PC-3 (cell line): ENCODE data around the gene CAMTA1. TPM values are rescaled to one million over a fixed set of nuclear protein-coding genes. Genes with fewer than 3 reads are reported as not detected.

Experiments used
- ATAC-seq: fragments of 200-7000 bp; cut with Tn5 transposase; 2 replicates; pipeline ENCODE4 v1.9.1; 2020; ENCODE audit warnings: mild to moderate bottlenecking, moderate library complexity
- BruUV-seq: library from RNA; stranded (reverse); fragments of 400-500 nt; replicated peaks from 2 replicates; lab custom pipeline; 2021; lab: Mats Ljungman, UMichigan
- CTCF ChIA-PET: fragments of 300-600 bp; sonication (Branson Sonifier 250); formaldehyde crosslinking; loops from one replicate; lab custom pipeline; 2022; ENCODE audit warnings: antibody characterized with exemption; lab: Charles Lee
- POLR2A ChIA-PET: fragments of 300-600 bp; sonication (Branson Sonifier 250); formaldehyde crosslinking; loops from one replicate; lab custom pipeline; 2022; ENCODE audit warnings: antibody characterized with exemption; ENCODE audit not compliant: unreplicated experiment; lab: Charles Lee
- DNase-seq: peaks from one replicate; pipeline ENCODE4 v3.0.0-alpha.2; 2015
- H2AFZ ChIP-seq: fragments of 300-600 bp; sonication (generic); 2 replicates; pipeline ENCODE4 v1.6.0; 2016; ENCODE audit warnings: antibody characterized with exemption, low read length
- H3F3A ChIP-seq: fragments of 300-600 bp; sonication (generic); one replicate; pipeline ENCODE4 v1.6.0; 2017; ENCODE audit warnings: antibody characterized with exemption, low read length, control low read depth, mild to moderate bottlenecking; ENCODE audit not compliant: unreplicated experiment
- H3K27ac ChIP-seq: fragments of 300-600 bp; sonication (generic); 2 replicates; pipeline ENCODE4 v1.5.1; 2016; ENCODE audit warnings: mild to moderate bottlenecking, low read length
- H3K27me3 ChIP-seq: fragments of 300-600 bp; sonication (generic); 2 replicates; pipeline ENCODE4 v1.6.1; 2016; ENCODE audit warnings: low read length, mixed read lengths
- H3K36me3 ChIP-seq: fragments of 300-600 bp; sonication (generic); 2 replicates; pipeline ENCODE4 v1.6.1; 2016; ENCODE audit warnings: low read depth, mixed run types, low read length, mixed read lengths
- H3K4me1 ChIP-seq: fragments of 300-600 bp; sonication (generic); 2 replicates; pipeline ENCODE4 v1.5.1; 2016; ENCODE audit warnings: low read length; ENCODE audit not compliant: insufficient read depth
- H3K4me2 ChIP-seq: fragments of 300-600 bp; sonication (generic); 2 replicates; pipeline ENCODE4 v1.6.0; 2016; ENCODE audit warnings: low read length
- H3K4me3 ChIP-seq: fragments of 300-600 bp; sonication (generic); 2 replicates; pipeline ENCODE4 v1.5.1; 2016; ENCODE audit warnings: mild to moderate bottlenecking, low read length, mixed read lengths
- H3K79me2 ChIP-seq: fragments of 300-600 bp; sonication (generic); 2 replicates; pipeline ENCODE4 v1.6.1; 2017; ENCODE audit warnings: low read length, mixed read lengths
- H3K9ac ChIP-seq: fragments of 300-600 bp; sonication (generic); 2 replicates; pipeline ENCODE4 v1.6.0; 2016; ENCODE audit warnings: mild to moderate bottlenecking, low read length
- H3K9me2 ChIP-seq: fragments of 300-600 bp; sonication (generic); replicated peaks from 2 replicates; pipeline ENCODE4 v1.6.1; 2016; ENCODE audit warnings: mixed run types, low read length, mixed read lengths
- H3K9me3 ChIP-seq: fragments of 300-600 bp; sonication (generic); 2 replicates; pipeline ENCODE4 v1.6.1; 2016; ENCODE audit warnings: low read length, mixed read lengths
- H4K20me1 ChIP-seq: fragments of 300-600 bp; sonication (generic); 2 replicates; pipeline ENCODE4 v1.6.1; 2016; ENCODE audit warnings: low read length, mixed read lengths
- EZH2 ChIP-seq: fragments of 300-600 bp; sonication (generic); IDR thresholded peaks from one replicate; pipeline ENCODE4 v1.6.1; 2017; ENCODE audit warnings: antibody characterized with exemption, mild to moderate bottlenecking, low read length; ENCODE audit not compliant: unreplicated experiment
- EZH2phosphoT487 ChIP-seq: fragments of 300-600 bp; sonication (generic); IDR thresholded peaks from 2 replicates; pipeline ENCODE4 v1.6.1; 2018; ENCODE audit warnings: mild to moderate bottlenecking, antibody characterized with exemption, low read length, borderline replicate concordance
- intact Hi-C: fragments of 100-400 bp; cut with micrococcal nuclease; formaldehyde crosslinking; loops from 2 replicates; pipeline ENCODE4 v1.9.0; 2023
- total RNA-seq: library from RNA; depleted of rRNA; stranded (reverse); fragments of >200 nt; gene quantifications from 2 replicates; pipeline ENCODE4 v1.2.3, GENCODE V29; 2014
- TF ChIP-seq, protein P1 (sequence below): fragments of 300-600 bp; sonication (generic); conservative IDR thresholded peaks from 2 replicates; pipeline ENCODE4 v1.5.1; 2017; ENCODE audit warnings: antibody characterized with exemption, low read depth, mild to moderate bottlenecking, low read length

The CAMTA1 gene
- total RNA-seq, 1 experiment from 2014 or later: 40.8 TPM

DNA sequence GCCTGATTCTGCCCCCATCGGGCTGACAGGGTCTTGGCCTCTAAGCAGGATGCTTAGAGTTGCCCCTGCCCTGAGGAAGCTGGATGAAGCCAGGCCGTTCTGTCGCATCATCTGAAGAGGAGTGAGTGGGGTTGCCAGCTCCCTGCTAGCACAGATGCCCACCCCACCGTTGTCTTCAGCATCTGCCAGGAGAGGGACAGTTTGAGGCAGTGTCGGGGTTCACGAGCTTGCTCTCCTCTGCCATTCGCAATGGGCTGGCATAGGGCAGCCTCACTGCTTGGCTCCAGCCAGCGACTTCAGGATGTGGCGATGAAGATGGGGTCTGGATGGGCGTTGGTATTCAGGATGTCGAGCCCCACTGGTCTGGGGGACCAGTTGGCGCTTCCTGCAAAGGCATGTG, 840.1 kb downstream of the CAMTA1 start:
- DNase-seq: no peak
- no peak overlapping the region for H2AFZ ChIP-seq
- no peak overlapping the region for H3K4me2 ChIP-seq
- H3K4me3 ChIP-seq: no peak overlapping the region
- ChIA-PET POLR2A (no interaction called here), CTCF (no interaction called here)
- H3F3A ChIP-seq: no peaks in the 10 kb centered on the region
- no peak for TF ChIP-seq EZH2
- TF ChIP-seq, protein P1, sequence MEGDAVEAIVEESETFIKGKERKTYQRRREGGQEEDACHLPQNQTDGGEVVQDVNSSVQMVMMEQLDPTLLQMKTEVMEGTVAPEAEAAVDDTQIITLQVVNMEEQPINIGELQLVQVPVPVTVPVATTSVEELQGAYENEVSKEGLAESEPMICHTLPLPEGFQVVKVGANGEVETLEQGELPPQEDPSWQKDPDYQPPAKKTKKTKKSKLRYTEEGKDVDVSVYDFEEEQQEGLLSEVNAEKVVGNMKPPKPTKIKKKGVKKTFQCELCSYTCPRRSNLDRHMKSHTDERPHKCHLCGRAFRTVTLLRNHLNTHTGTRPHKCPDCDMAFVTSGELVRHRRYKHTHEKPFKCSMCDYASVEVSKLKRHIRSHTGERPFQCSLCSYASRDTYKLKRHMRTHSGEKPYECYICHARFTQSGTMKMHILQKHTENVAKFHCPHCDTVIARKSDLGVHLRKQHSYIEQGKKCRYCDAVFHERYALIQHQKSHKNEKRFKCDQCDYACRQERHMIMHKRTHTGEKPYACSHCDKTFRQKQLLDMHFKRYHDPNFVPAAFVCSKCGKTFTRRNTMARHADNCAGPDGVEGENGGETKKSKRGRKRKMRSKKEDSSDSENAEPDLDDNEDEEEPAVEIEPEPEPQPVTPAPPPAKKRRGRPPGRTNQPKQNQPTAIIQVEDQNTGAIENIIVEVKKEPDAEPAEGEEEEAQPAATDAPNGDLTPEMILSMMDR: no peak
- TF ChIP-seq EZH2phosphoT487: no peak
- no peaks in the 10 kb centered on the region for H3K36me3 ChIP-seq
- no peak for ATAC-seq
- no peaks in the 10 kb centered on the region for H4K20me1 ChIP-seq
- H3K9me3 ChIP-seq: no peaks in the 10 kb centered on the region
- peaks cover 99% of the 10 kb centered on the region for H3K27me3 ChIP-seq
- H3K27ac ChIP-seq: no peak overlapping the region
- H3K9ac ChIP-seq: no peak overlapping the region
- H3K79me2 ChIP-seq: no peaks in the 10 kb centered on the region
- intact Hi-C loops: no loop called here
- BruUV-seq: no TSS peak
- no peaks in the 10 kb centered on the region for H3K9me2 ChIP-seq
- no peaks in the 10 kb centered on the region for H3K4me1 ChIP-seq

DNA sequence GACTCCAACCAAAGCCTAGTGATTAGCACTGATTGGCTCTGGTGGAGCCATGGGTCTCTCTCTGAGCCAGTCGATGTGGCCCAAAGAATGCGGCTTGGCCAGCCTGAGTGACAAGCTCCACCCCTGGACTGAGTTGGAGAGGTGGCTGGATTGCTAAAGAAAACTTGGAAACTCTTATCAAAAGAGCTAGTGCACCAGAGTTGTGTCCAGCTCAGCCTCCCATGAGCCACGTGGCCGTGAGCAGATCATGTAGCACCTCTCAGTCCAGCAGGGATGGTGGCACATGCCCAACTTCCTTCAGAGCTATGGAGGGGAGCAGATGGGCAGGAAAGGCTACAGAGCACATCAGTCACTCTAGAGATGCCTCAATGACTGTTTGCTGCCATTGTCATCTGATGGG, 843.0 kb downstream of the CAMTA1 start:
- Histone ChIP-seq H3K79me2 (no peaks in the 10 kb centered on the region), H3K4me2 (no peak overlapping the region), H3K27me3 (peaks cover 100% of the 10 kb centered on the region), H3K9me3 (no peaks in the 10 kb centered on the region), H3K27ac (no peak overlapping the region), H3K36me3 (no peaks in the 10 kb centered on the region), H3K4me3 (no peak overlapping the region), H3F3A (no peaks in the 10 kb centered on the region), H3K9me2 (no peaks in the 10 kb centered on the region), H3K4me1 (no peaks in the 10 kb centered on the region), H4K20me1 (no peaks in the 10 kb centered on the region), H3K9ac (no peak overlapping the region), H2AFZ (no peak overlapping the region)
- ChIA-PET POLR2A (no interaction called here), CTCF (no interaction called here)
- TF ChIP-seq EZH2: no peak
- no peak for ATAC-seq
- BruUV-seq: no TSS peak
- intact Hi-C loops: no loop called here
- no peak for DNase-seq

DNA sequence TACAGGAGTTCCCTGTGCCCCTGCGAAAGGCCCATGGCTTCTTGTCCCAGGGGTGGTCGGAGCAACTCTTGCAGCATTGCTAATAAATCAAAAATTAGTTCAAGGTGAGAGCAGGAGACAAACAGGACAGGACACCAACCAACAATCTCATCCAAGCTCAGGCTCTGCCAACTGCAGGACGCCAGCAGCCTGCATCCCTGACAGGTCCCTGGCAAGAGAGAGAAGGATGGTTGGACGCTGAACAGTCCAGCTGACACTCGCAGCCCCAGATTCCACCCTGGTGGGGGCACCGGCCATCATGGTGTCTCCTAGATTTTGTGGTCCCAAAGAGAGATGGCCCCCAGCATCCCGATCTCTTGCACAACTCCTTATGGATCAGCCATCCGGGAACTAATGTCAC, 843.8 kb downstream of the CAMTA1 start:
- no peak for ATAC-seq
- POLR2A ChIA-PET: no interaction called here
- H3K9me2 ChIP-seq: no peaks in the 10 kb centered on the region
- H3K4me1 ChIP-seq: no peaks in the 10 kb centered on the region
- BruUV-seq: no TSS peak
- H3K36me3 ChIP-seq: no peaks in the 10 kb centered on the region
- CTCF ChIA-PET: no interaction called here
- no peak overlapping the region for H3K4me2 ChIP-seq
- H3K79me2 ChIP-seq: no peaks in the 10 kb centered on the region
- H3K4me3 ChIP-seq: no peak overlapping the region
- intact Hi-C loops: no loop called here
- H3K9me3 ChIP-seq: no peaks in the 10 kb centered on the region
- no peak overlapping the region for H3K27ac ChIP-seq
- H3K9ac ChIP-seq: no peak overlapping the region
- no peaks in the 10 kb centered on the region for H3F3A ChIP-seq
- no peak for DNase-seq
- no peaks in the 10 kb centered on the region for H4K20me1 ChIP-seq
- H3K27me3 ChIP-seq: peaks cover 100% of the 10 kb centered on the region
- TF ChIP-seq, protein P1: no peak
- TF ChIP-seq EZH2phosphoT487 (no peak), EZH2 (no peak)
- no peak overlapping the region for H2AFZ ChIP-seq
